ENCODE data around the gene OSTN.
"Not testable (repeated sequence)": the region's sequence is repeated elsewhere in the genome, so short reads cannot be mapped to it uniquely, and the experiment has no call there.

OSTN gene

DNA sequence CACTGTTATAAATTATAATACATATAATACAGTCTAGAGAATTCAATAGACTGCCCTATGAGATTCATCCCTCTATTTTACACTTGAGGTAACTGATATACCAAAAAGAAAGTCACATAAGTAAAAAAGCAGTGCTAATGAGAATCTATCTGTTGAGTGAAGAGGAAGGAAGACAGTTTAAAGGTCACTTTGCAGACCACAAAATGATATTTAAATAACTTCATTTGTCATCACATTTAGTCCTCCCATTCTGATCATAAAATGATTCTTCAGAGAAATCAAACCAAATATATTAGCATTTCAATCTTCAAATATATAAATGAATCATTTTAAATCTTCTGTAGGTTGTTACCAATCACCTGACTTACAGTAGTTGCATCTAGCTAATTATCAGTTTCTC is 69.7 kb downstream of the OSTN start:
- DNase-seq: no peak

- DNase-seq: no peak
Measured at GRCh38 chr3:191269289-191270085, 70.4 kb downstream of the OSTN start.

DNA sequence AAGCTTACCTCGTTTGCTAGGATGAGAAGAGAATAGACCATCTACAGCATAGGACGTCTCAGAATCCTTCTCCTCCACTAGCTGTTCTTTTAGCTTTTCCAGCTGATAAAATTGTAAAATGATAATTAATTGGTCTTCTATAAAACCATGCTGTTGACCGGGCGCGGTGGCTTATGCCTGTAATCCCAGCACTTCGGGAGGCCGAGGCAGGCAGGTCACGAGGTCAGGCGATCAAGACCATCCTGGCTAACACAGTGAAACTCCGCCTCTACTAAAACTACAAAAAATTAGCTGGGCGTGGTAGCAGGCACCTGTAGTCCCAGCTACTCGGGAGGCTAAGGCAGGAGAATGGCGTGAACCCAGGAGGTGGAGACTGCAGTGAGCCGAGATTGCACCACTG is 76.2 kb downstream of the OSTN start:
- DNase-seq: not testable (repeated sequence)

- DNase-seq: no peak
Measured at GRCh38 chr3:191275751-191276150, 76.7 kb downstream of the OSTN start.

GRCh38 chr3:191280111-191280510 is 81.1 kb downstream of the OSTN start:
- no peak for DNase-seq

- DNase-seq: no peak
Measured at GRCh38 chr3:191280882-191281281, 81.8 kb downstream of the OSTN start.

- no peak for DNase-seq
Measured at GRCh38 chr3:191282251-191283185, 83.5 kb downstream of the OSTN start.

DNA sequence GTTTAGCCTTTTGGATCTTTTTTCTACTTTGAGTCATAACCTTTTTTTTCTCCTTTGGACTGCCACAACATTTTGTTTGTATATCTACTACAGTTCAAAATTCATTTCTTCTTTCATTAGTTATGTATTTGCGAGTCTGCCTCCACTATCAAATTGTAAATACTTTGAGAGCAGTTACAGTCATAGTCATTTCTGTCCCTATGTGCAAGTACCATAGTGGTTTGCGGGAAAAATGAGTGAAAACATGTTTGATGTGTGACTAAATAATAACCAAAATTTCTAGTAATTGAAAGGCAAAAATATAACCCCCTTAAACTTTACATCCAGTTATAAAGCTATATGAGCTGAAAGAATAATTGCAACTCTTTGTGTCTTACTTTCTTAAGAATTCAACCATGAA is 84.4 kb downstream of the OSTN start:
- DNase-seq: no peak

GRCh38 chr3:191290311-191291025 is 91.4 kb downstream of the OSTN start:
- DNase-seq: no peak

GRCh38 chr3:191292243-191293015 is 93.4 kb downstream of the OSTN start:
- no peak for DNase-seq

DNA sequence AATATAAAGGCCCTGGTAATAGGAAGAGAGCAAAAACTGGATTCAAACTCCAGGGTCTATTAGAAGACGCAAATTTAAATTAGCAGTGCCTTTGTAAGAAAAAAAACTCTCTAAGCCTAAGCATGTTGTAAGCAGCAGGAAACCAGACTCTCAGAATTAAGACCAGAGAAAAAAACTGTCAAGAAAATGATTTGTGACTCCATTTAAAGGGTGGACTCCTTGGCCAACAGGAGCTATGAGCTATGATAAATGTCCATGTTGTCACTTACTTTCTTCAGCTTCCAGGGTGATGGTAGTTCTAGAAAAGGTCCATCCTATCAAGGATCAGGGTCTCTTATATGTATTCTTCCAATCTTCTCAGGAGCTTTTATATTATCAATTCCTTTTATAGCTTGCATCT is 95.2 kb downstream of the OSTN start:
- DNase-seq: no peak

GRCh38 chr3:191296041-191296541 is 97.0 kb downstream of the OSTN start:
- no peak for DNase-seq

- DNase-seq: no peak
Measured at GRCh38 chr3:191298846-191299245, 99.8 kb downstream of the OSTN start.

DNA sequence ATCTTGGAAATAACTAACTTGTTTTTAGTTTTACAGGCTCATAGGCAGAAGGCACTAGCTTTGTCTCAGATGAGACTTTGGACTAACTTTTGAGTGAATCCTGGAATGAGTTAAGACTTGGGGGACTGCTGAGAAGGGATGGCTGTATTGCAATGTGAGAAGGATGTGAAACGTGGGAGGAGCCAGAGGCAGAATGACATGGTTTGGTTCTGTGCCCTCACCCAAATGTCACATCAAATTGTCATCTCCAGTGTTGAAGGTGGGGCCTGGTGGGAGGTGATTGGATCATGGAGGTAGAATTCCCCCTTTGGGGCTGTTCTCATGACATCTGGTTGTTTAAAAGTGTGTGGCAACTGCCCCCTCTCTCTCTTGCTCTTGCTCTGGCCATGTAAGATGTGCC is 101.4 kb downstream of the OSTN start:
- no peak for DNase-seq

- no peak for DNase-seq
Measured at GRCh38 chr3:191301017-191301416, 102.0 kb downstream of the OSTN start.

GRCh38 chr3:191301782-191302411 is 102.9 kb downstream of the OSTN start:
- DNase-seq: no peak

GRCh38 chr3:191302451-191302850 is 103.4 kb downstream of the OSTN start:
- DNase-seq: no peak

DNA sequence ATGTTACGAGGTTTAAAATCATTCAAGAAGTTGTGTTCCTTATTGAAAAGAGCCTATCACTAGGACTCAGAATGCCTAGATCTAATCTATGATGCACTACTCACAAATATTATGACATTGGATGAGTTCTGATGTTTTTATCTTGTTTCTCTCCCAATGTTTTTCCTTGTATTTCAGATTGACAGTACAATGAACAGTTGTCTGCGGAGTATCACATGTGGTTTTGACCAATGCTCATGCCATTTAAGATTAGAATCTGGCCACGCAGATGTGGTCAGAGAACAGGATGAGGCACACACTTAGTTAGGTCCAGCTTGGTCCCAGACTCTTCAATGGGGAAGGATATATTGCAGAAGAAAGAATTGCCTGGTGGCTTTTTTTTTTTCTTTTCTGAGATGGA is 104.6 kb downstream of the OSTN start:
- DNase-seq: no peak

DNA sequence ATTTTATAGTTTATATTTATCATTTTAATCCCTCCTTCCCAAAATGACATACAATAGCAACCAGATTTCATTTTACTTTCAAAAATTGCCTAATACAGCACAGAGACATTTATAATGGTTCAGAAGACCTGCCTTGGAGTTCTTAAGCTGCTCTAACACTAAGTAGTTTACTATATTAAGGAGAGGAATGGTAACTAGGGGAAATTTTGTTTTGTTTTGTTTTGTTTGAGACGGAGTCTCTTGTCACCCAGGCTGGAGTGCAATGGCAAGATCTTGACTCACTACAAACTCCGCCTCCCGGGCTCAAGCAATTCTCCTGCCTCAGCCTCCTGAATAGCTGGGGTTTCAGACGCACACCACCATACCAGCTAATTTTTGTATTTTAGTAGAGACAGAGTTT is 107.4 kb downstream of the OSTN start:
- DNase-seq: no peak

GRCh38 chr3:191307341-191307740 is 108.3 kb downstream of the OSTN start:
- DNase-seq: no peak

DNA sequence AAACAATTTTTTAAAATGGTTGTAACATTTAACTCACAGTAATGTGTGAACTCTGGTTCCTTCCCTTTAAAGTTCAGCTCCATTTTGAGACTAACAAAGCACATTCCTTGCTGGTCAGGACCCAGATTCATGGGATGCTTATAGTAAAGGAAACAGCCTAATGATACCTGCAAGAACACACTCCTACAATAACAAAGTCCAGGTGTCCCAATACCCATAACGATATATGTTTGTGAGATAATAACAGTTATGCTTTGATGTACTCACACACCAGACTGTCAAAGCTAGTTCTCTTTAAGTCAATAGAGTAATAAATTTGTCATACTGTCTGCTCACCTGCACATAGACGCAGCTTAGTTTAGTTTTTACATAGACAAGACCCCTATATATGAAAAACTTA is 114.3 kb downstream of the OSTN start:
- no peak for DNase-seq
